GM23338 (cell line): ENCODE data around the gene RSPO1. TPM values are rescaled to one million over a fixed set of nuclear protein-coding genes. Genes with fewer than 3 reads are reported as not detected.

Experiments used
- ETS1 ChIP-seq: IDR thresholded peaks from 2 replicates; pipeline ENCODE4 v1.6.1; 2016; ENCODE audit warnings: antibody characterized with exemption
- JUNB ChIP-seq: IDR thresholded peaks from one replicate; pipeline ENCODE4 v1.6.1; 2016; ENCODE audit warnings: antibody characterized with exemption; ENCODE audit not compliant: unreplicated experiment
- NANOG ChIP-seq: IDR thresholded peaks from 2 replicates; pipeline ENCODE4 v1.6.1; 2016; ENCODE audit warnings: antibody characterized with exemption, borderline replicate concordance
- REST ChIP-seq: IDR thresholded peaks from one replicate; pipeline ENCODE4 v1.6.1; 2018; ENCODE audit warnings: antibody characterized with exemption; ENCODE audit not compliant: unreplicated experiment
- STAT1 ChIP-seq: IDR thresholded peaks from one replicate; pipeline ENCODE4 v1.6.1; 2016; ENCODE audit warnings: antibody characterized with exemption; ENCODE audit not compliant: unreplicated experiment
- ZNF331 ChIP-seq: fragments of 250-450 bp; sonication (Bioruptor Pico); IDR thresholded peaks from 2 replicates; pipeline ENCODE4 v1.5.0; 2020; ENCODE audit warnings: low read depth, mild to moderate bottlenecking, moderate library complexity
- polyA plus RNA-seq: library from polyadenylated mRNA; unstranded; fragments of >200 nt; fragmentation: Nextera tagmentation; extraction: Ambion mirVana; gene quantifications from 2 replicates; pipeline ENCODE4 v1.2.1, GENCODE V29; 2016
- total RNA-seq: library from RNA; depleted of rRNA; stranded (reverse); fragments of >200 nt; shearing (Covaris generic); gene quantifications from 2 replicates; pipeline ENCODE4 v1.2.3, GENCODE V29; 2014; rRNA removed

RSPO1 gene
- total and polyA plus RNA-seq, 2 experiments from 2014 or later: 0.11 TPM; not detected in 1

GRCh38 chr1:37562984-37563383 lies 71.7 kb downstream of the RSPO1 start (continued):
- TF ChIP-seq REST: no peak
- TF ChIP-seq ZNF331: no peak
- no peak for TF ChIP-seq STAT1
- TF ChIP-seq JUNB: no peak
- TF ChIP-seq NANOG: no peak
- TF ChIP-seq ETS1: no peak

Other genes with a start within 250 kb of the RSPO1 start
- gene ZC3H12A, start 160.3 kb downstream of the RSPO1 start, total RNA-seq: 7.0 and 9.3 TPM in 2 replicates
- 7.3 and 9.0 TPM in 2 replicates for gene ZC3H12A, start 160.3 kb downstream of the RSPO1 start, polyA plus RNA-seq
- 58.9 and 64.5 TPM in 2 replicates for gene MEAF6, start 120.1 kb downstream of the RSPO1 start, total RNA-seq
- 53.5 and 60.1 TPM in 2 replicates for gene MEAF6, start 120.1 kb downstream of the RSPO1 start, polyA plus RNA-seq
- gene SNIP1, start 80.6 kb downstream of the RSPO1 start, total RNA-seq: 11.4 and 13.3 TPM in 2 replicates
- gene SNIP1, start 80.6 kb downstream of the RSPO1 start, polyA plus RNA-seq: 5.1 and 7.0 TPM in 2 replicates
- gene DNALI1, start 78.0 kb downstream of the RSPO1 start, total RNA-seq: 5.4 TPM in 2 replicates
- 21.6 and 25.6 TPM in 2 replicates for gene DNALI1, start 78.0 kb downstream of the RSPO1 start, polyA plus RNA-seq
- 66.1 and 78.4 TPM in 2 replicates for gene GNL2, start 39.0 kb downstream of the RSPO1 start, total RNA-seq
- gene GNL2, start 39.0 kb downstream of the RSPO1 start, polyA plus RNA-seq: 105 and 121 TPM in 2 replicates
- gene CDCA8, start 57.6 kb upstream of the RSPO1 start, total RNA-seq: 31.6 and 35.3 TPM in 2 replicates
- 37.9 and 38.9 TPM in 2 replicates for gene CDCA8, start 57.6 kb upstream of the RSPO1 start, polyA plus RNA-seq
- gene EPHA10, start 130.2 kb upstream of the RSPO1 start, total RNA-seq: 1.5 and 2.4 TPM in 2 replicates
- gene EPHA10, start 130.2 kb upstream of the RSPO1 start, polyA plus RNA-seq: 0.21 and 0.76 TPM in 2 replicates
- 8.1 and 8.6 TPM in 2 replicates for gene MANEAL, start 159.0 kb upstream of the RSPO1 start, total RNA-seq
- gene MANEAL, start 159.0 kb upstream of the RSPO1 start, polyA plus RNA-seq: 2.2 and 2.3 TPM in 2 replicates
- gene C1orf122, start 172.9 kb upstream of the RSPO1 start, total RNA-seq: 56.7 and 68.3 TPM in 2 replicates
- 32.8 and 40.5 TPM in 2 replicates for gene C1orf122, start 172.9 kb upstream of the RSPO1 start, polyA plus RNA-seq
- 31.8 and 46.0 TPM in 2 replicates for gene YRDC, start 173.3 kb upstream of the RSPO1 start, total RNA-seq
- 18.4 and 20.2 TPM in 2 replicates for gene YRDC, start 173.3 kb upstream of the RSPO1 start, polyA plus RNA-seq
- 4.5 and 5.7 TPM in 2 replicates for gene MTF1, start 224.7 kb upstream of the RSPO1 start, total RNA-seq
- 3.0 and 5.6 TPM in 2 replicates for gene MTF1, start 224.7 kb upstream of the RSPO1 start, polyA plus RNA-seq